Measurements from ENCODE around the gene OPCML. TPM values are rescaled to one million over a fixed set of nuclear protein-coding genes. Genes with fewer than 3 reads are reported as not detected.

The OPCML gene
- polyA plus RNA-seq, 3 donors, result not detected

DNA sequence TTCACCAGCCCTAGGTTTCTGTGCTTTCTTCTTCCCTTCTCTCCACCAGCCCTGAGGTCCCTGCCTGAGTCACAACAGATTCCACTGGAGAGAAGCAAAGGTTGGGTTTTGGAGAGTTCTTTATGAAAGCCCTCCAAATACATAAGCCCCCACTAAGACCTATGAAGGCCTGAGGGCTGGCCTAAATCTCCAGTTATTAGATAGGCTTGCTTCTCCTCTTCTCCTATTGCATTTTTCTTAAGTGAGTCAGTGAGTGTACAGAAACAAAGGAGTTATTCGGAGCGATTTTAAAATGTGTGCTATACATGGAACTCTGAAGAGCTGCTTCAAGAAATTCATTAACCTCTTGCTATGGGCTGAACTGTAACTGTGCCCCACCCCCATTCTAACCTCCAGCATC lies 1057.3 kb downstream of the OPCML start:
- Histone ChIP-seq H3K27me3 (ENCODE audit: control insufficient read depth in 2 of 2, insufficient read depth in 2 of 2, low read length in 2 of 2) (no peaks in the 10 kb centered on the region), H4K20me1 (ENCODE audit: insufficient read depth, low read length) (no peaks in the 10 kb centered on the region), H2AFZ (ENCODE audit: insufficient read depth, low read depth, low read length, poor library complexity, severe bottlenecking) (no peak overlapping the region), H3K4me3 (replicated peaks in 1 of 3; ENCODE audit: low read depth in 2 of 3, low read length in 3 of 3) (no peak overlapping the region), H3K9me3 (replicated peaks in 1 of 2; ENCODE audit: control insufficient read depth in 1 of 2, insufficient read depth in 1 of 2, low read length in 2 of 2) (no peaks in the 10 kb centered on the region), H3K9ac (ENCODE audit: insufficient read depth, low read length, poor library complexity, severe bottlenecking) (no peak overlapping the region), H3K27ac (ENCODE audit: low read depth in 1 of 2, low read length in 2 of 2) (no peak overlapping the region), H3K4me2 (replicated peaks; ENCODE audit: extremely low read depth, low read length, poor library complexity, severe bottlenecking) (no peak overlapping the region), H3K79me2 (ENCODE audit: insufficient read depth, low read length) (no peaks in the 10 kb centered on the region), H3K4me1 (ENCODE audit: control insufficient read depth in 1 of 2, insufficient read depth in 2 of 2, low read length in 2 of 2) (no peaks in the 10 kb centered on the region), H3K36me3 (replicated peaks in 1 of 2; ENCODE audit: control insufficient read depth in 1 of 2, insufficient read depth in 2 of 2, low read length in 2 of 2) (no peaks in the 10 kb centered on the region)
- peaks cover 0 to 1% (median 0%) of the 10 kb centered on the region in 3 donors for H3K27me3 Mint-ChIP-seq (ENCODE audit: low read depth in 3 of 3)
- H3K9me3 Mint-ChIP-seq, result peaks cover 2 to 15% (median 7%) of the 10 kb centered on the region in 7 donors
- H3K4me1 Mint-ChIP-seq, result no peaks in the 10 kb centered on the region
- intact Hi-C loops (cut with micrococcal nuclease), result no loop called here
- no peak overlapping the region for H3K4me3 Mint-ChIP-seq
- no peak overlapping the region for H3K27ac Mint-ChIP-seq
- no peaks in the 10 kb centered on the region for H3K36me3 Mint-ChIP-seq
- WGBS (ENCODE audit: insufficient coverage), result no CpG with 5 or more reads among the region's 2 CpGs
- TF ChIP-seq, protein P1, sequence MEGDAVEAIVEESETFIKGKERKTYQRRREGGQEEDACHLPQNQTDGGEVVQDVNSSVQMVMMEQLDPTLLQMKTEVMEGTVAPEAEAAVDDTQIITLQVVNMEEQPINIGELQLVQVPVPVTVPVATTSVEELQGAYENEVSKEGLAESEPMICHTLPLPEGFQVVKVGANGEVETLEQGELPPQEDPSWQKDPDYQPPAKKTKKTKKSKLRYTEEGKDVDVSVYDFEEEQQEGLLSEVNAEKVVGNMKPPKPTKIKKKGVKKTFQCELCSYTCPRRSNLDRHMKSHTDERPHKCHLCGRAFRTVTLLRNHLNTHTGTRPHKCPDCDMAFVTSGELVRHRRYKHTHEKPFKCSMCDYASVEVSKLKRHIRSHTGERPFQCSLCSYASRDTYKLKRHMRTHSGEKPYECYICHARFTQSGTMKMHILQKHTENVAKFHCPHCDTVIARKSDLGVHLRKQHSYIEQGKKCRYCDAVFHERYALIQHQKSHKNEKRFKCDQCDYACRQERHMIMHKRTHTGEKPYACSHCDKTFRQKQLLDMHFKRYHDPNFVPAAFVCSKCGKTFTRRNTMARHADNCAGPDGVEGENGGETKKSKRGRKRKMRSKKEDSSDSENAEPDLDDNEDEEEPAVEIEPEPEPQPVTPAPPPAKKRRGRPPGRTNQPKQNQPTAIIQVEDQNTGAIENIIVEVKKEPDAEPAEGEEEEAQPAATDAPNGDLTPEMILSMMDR (IDR thresholded peaks at IDR 0.05), result no peak
- DNase-seq, result no peak

DNA sequence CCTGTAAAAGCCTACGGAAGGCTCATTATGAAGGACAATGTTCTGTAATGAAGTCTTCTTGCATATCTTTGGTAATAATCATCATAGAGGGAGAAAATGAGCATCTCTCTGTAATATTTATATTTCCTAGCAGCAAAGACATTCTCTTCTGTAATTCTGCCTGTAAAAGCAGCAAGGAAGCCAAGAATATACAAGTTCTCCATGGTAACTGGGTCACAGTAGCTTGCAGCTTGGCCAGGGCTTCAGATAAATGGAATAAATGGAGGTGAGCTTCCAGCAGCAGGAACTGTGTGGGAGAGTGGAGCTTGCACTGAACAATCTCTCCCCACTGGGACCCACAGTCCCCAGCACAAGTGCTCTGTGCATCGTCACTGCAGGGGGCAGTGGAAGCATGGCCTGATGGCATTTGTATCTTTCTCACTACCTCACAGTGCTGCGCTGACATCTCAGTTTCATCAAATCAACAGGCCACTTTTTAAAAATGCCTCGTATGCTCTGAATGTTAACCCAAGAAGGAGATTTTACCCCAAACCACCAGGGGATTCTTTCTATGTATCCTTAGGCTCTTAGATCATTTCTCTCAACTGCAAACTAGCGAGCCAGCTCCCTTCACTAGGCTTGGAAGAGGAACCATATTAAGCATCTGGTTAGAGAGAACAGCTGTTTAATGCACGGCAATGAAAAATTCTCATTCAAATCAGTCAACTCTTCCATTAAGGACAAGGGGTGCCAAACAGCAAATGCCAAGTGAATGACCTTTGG lies 1059.7 kb downstream of the OPCML start:
- TF ChIP-seq, protein P1 (IDR thresholded peaks at IDR 0.05), result no peak
- intact Hi-C loops (cut with micrococcal nuclease), result no loop called here
- no peak overlapping the region for H3K4me3 Mint-ChIP-seq
- no peaks in the 10 kb centered on the region for H3K4me1 Mint-ChIP-seq
- Histone ChIP-seq H3K9me3 (replicated peaks in 1 of 2; ENCODE audit: control insufficient read depth in 1 of 2, insufficient read depth in 1 of 2, low read length in 2 of 2) (no peaks in the 10 kb centered on the region), H3K4me1 (ENCODE audit: control insufficient read depth in 1 of 2, insufficient read depth in 2 of 2, low read length in 2 of 2) (no peaks in the 10 kb centered on the region), H3K36me3 (replicated peaks in 1 of 2; ENCODE audit: control insufficient read depth in 1 of 2, insufficient read depth in 2 of 2, low read length in 2 of 2) (no peaks in the 10 kb centered on the region), H3K9ac (ENCODE audit: insufficient read depth, low read length, poor library complexity, severe bottlenecking) (no peak overlapping the region), H2AFZ (ENCODE audit: insufficient read depth, low read depth, low read length, poor library complexity, severe bottlenecking) (no peak overlapping the region), H3K27ac (ENCODE audit: low read depth in 1 of 2, low read length in 2 of 2) (no peak overlapping the region), H4K20me1 (ENCODE audit: insufficient read depth, low read length) (no peaks in the 10 kb centered on the region), H3K4me3 (replicated peaks in 1 of 3; ENCODE audit: low read depth in 2 of 3, low read length in 3 of 3) (no peak overlapping the region), H3K79me2 (ENCODE audit: insufficient read depth, low read length) (no peaks in the 10 kb centered on the region), H3K27me3 (ENCODE audit: control insufficient read depth in 2 of 2, insufficient read depth in 2 of 2, low read length in 2 of 2) (no peaks in the 10 kb centered on the region), H3K4me2 (replicated peaks; ENCODE audit: extremely low read depth, low read length, poor library complexity, severe bottlenecking) (no peak overlapping the region)
- WGBS (ENCODE audit: insufficient coverage), result 91% methylated on average over 4 of the region's 6 CpGs
- H3K27ac Mint-ChIP-seq, result no peak overlapping the region
- no peak for DNase-seq
- H3K27me3 Mint-ChIP-seq (ENCODE audit: low read depth in 3 of 3), result peaks cover 0 to 1% (median 0%) of the 10 kb centered on the region in 3 donors
- H3K9me3 Mint-ChIP-seq, result peaks cover 0 to 12% (median 5%) of the 10 kb centered on the region in 7 donors
- H3K36me3 Mint-ChIP-seq, result no peaks in the 10 kb centered on the region
